Muscle layer of duodenum (tissue), 2 donors: ENCODE data around the gene IQCE.
"Not testable (repeated sequence)": the region's sequence is repeated elsewhere in the genome, so short reads cannot be mapped to it uniquely, and the experiment has no call there.

Experiments
- H3K27ac ChIP-seq: one replicate; pipeline ENCODE4 v1.7.0; 2013; ENCODE audit warnings: mild to moderate bottlenecking, low read length
- H3K27me3 ChIP-seq: one replicate; pipeline ENCODE4 v1.7.0; 2013; ENCODE audit warnings: low read depth, mild to moderate bottlenecking, control low read depth, low read length
- H3K36me3 ChIP-seq, 2 donors: one replicate each; pipeline ENCODE4 v1.7.0; 2013; ENCODE audit warnings: low read length in 2 of 2, control low read depth in 1 of 2, mild to moderate bottlenecking in 1 of 2; ENCODE audit not compliant: insufficient read depth in 2 of 2, control insufficient read depth in 1 of 2
- H3K4me1 ChIP-seq, 2 donors: one replicate each; pipeline ENCODE4 v1.7.0; 2013; ENCODE audit warnings: low read length in 2 of 2, mild to moderate bottlenecking in 2 of 2, control low read depth in 1 of 2, moderate library complexity in 1 of 2; ENCODE audit not compliant: insufficient read depth in 2 of 2, control insufficient read depth in 1 of 2
- H3K4me3 ChIP-seq, 2 donors: one replicate each; pipeline ENCODE4 v1.7.0; 2013; ENCODE audit warnings: low read length in 2 of 2, low read depth in 1 of 2, mild to moderate bottlenecking in 1 of 2
- H3K9me3 ChIP-seq, 2 donors: one replicate each; pipeline ENCODE4 v1.7.0; 2013; ENCODE audit warnings: low read length in 2 of 2, control low read depth in 1 of 2, mild to moderate bottlenecking in 1 of 2; ENCODE audit not compliant: control insufficient read depth in 1 of 2
- donor health status: healthy.

IQCE gene

DNA sequence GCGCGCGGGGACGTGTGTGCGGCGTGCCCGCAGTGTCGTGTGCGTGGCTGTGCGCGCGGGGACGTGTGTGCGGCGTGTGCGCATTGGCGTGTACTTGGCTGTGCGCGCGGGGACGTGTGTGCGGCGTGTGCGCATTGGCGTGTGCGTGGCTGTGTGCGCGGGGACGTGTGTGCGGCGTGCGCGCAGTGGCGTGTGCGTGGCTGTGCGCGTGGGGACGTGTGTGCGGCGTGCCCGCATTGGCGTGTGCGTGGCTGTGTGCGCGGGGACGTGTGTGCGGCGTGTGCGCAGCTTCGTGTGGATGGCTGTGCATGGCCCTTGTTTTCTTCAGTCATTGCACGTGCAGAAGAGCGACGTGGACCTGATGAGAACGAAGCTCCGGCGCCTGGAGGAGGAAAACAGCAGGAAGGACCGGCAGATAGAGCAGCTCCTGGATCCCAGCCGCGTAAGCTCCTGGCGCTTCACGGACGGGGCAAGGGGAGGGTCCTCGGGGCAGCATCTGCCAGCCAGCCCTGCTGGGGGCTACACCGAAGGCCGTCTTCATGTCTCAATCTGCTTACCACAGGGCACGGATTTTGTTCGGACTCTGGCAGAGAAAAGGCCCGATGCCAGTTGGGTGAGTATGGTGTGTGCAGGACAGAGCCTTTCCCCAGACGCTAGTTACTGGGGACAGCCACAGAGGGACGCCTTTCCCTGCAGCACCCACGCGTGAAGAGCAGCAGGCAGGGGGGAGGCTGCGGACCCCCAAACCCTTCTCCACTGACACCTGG lies 19.3 kb downstream of the IQCE start:
- Histone ChIP-seq H3K4me3 (no peak overlapping the region), H3K27me3 (no peaks in the 10 kb centered on the region), H3K36me3 (peaks cover 19 to 37% of the 10 kb centered on the region in 2 donors), H3K27ac (no peak overlapping the region), H3K9me3 (no peaks in the 10 kb centered on the region), H3K4me1 (no peaks in the 10 kb centered on the region)

DNA sequence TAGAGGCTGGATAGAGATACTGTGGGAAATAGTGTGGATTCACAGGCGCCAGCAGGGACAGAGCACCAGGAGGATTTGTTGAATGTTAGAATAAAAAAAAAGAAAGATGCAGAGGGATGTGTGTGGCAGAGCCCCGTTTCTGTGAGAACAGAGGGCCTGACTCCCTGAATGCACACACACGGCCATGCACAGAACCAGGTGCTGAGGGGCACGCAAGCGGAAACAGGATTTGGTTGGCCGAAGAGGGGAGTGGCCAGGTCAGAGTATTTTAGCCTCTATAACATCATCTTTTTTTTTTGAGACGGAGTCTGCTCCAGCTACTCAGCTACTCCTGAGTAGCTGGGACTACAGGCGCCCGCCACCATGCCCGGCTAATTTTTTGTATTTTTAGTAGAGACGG lies 21.9 kb downstream of the IQCE start:
- Histone ChIP-seq H3K9me3 (no peaks in the 10 kb centered on the region), H3K27ac (no peak overlapping the region), H3K27me3 (no peaks in the 10 kb centered on the region), H3K36me3 (peaks cover 13 to 28% of the 10 kb centered on the region in 2 donors), H3K4me1 (no peaks in the 10 kb centered on the region), H3K4me3 (no peak overlapping the region)

DNA sequence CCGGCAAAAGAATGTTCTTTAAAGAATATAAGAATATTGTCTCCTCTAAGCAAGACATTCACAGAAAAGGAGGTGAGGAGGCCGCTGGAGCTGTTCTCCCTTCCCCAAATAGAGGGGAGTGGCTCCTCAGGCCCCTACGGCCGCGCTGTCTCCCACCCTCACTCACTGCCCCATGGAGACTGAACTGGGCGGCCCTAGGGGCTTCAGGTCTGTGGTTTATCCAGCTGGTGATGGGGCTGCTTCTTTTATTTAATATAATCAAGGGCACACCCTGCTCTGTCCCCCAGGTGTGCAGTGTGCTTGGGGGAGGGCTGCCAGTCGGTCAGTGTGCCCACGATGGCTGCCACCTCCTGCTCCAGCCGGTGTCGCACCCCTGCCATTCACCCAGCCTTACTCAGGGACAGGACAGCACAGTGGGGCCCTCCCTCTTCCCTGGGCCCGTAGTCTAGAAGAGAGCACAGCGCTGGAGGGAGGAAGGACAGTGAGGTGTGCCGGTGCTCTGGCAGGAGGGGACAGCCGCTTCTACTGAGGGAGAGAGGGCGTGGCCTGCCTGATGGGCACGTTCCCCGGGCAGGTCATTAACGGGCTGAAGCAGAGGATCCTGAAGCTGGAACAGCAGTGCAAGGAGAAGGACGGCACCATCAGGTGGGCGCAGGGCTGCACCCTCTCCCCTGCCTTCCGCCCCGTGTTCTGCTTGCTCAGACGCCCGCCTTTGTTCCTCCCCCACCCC lies 23.4 kb downstream of the IQCE start:
- Histone ChIP-seq H3K27ac (no peak overlapping the region), H3K4me3 (no peak overlapping the region), H3K27me3 (no peaks in the 10 kb centered on the region), H3K4me1 (no peaks in the 10 kb centered on the region), H3K9me3 (no peaks in the 10 kb centered on the region), H3K36me3 (peaks cover 20 to 38% of the 10 kb centered on the region in 2 donors)

DNA sequence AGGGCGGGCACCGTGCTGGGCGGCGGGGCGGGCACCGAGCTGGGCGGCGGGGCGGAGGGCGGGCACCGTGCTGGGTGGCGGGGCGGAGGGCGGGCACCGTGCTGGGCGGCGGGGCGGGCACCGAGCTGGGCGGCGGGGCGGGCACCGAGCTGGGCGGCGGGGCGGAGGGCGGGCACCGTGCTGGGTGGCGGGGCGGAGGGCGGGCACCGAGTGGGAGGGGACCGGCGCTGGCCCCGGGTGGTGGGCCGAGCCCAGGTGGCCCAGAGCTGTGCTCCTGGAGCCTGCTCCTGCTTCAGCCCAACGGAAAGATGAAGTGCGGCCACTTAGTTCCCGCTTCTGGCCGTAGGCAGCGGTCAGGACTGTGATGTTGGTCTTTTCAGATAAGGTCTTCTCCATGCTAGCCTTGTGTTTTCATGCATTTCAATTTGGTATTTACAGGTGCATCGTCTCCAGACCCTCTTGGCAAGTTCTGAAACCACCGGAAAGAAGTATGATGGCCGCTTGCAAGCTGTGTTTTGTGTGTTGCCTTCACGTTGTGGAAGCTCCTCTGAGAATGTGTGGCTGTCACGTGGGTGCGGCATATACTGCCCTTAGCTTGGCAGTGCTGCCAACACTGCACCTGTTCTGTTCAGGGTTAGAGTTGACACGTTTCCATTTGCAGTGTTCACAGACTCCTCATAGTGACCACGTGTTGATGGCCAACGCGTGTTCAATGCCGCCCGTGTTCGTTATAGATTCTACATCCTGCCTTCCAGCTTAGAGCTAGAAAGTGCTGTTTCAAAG lies 25.2 kb downstream of the IQCE start:
- no peaks in the 10 kb centered on the region for H3K27me3 ChIP-seq
- no peak overlapping the region for H3K4me3 ChIP-seq
- peaks cover 20 to 46% of the 10 kb centered on the region in 2 donors for H3K36me3 ChIP-seq
- no peaks in the 10 kb centered on the region for H3K9me3 ChIP-seq
- H3K4me1 ChIP-seq = no peaks in the 10 kb centered on the region
- no peak overlapping the region for H3K27ac ChIP-seq

DNA sequence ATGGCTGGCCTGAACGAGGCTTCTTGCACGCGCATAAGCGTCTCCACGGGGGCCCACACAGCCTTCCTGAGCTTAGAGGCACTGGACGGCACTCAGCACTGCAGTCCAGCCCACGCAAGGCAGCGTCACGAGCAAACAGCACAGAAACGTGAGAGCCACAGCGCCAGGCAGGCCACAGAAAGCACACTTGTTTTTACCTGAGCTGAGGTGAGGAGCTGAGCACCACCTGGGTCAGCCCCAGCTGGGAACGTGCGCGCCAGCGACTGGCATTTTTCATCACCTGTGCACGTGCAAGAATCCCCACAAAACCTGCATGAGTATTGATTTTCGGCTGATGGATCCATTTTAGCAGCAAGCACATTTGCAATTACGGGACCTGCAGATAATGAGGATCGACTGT lies 26.7 kb downstream of the IQCE start:
- peaks cover 20 to 51% of the 10 kb centered on the region in 2 donors for H3K36me3 ChIP-seq
- no peak overlapping the region for H3K27ac ChIP-seq
- H3K4me1 ChIP-seq = no peaks in the 10 kb centered on the region
- H3K9me3 ChIP-seq = no peaks in the 10 kb centered on the region
- H3K27me3 ChIP-seq = no peaks in the 10 kb centered on the region
- no peak overlapping the region for H3K4me3 ChIP-seq

DNA sequence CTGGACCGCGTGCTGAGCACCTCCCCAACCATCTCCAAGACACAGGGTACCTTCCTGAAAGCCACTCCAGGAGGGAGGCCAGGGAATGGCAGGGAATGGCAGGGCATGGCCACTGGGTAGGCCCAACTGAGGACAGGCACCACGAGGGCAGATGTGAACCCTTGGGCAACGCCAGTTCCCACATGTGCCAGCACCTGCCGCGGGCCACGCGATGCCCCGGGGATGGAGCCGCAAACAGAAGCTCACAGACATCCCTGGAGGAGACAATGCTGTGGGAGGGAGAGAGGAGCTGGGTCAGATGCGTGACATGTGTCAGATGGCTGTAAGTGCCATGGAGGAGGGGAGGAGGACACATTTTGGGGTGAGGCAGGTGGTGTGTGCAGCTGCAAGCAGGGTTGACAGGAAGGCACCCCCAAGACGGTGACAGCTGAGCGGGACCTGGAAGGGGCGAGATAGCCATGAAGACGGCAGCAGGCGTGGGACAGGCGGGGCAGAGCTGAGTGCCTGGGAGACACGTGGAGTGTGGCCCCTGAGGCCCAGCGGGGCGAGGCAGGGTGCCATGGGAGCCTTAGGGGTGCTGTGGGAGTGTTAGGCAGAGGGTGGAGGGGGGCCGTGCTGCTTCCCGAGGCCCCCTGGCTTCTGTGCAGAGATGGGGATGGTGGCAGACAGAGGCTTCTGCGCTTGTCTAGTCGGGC lies 27.7 kb downstream of the IQCE start:
- H3K27ac ChIP-seq = no peak overlapping the region
- H3K27me3 ChIP-seq = no peaks in the 10 kb centered on the region
- H3K9me3 ChIP-seq = no peaks in the 10 kb centered on the region
- no peak overlapping the region for H3K4me3 ChIP-seq
- no peaks in the 10 kb centered on the region for H3K4me1 ChIP-seq
- peaks cover 20 to 61% of the 10 kb centered on the region in 2 donors for H3K36me3 ChIP-seq

DNA sequence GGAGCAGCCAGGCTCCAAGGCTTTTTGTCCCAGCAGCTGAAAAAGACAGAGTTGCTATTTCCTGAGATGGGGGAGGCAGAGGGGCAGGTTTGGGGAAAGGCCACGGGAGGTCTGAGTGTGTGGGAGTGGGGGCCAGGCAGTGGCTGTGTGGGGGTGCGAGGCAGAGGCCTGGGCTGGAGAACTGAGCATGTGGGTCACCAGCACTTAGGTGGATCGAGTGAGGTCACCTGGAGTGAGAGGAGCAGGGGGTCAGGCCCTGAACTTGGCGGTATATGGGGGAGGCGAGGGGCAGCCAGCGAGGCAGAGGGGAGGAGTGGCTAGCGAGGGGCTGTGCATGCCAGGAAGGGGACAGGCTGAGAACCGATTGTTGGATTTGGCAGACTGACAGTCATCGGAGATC lies 28.4 kb downstream of the IQCE start:
- peaks cover 20 to 64% of the 10 kb centered on the region in 2 donors for H3K36me3 ChIP-seq
- H3K9me3 ChIP-seq = no peaks in the 10 kb centered on the region
- no peaks in the 10 kb centered on the region for H3K4me1 ChIP-seq
- no peak overlapping the region for H3K27ac ChIP-seq
- no peaks in the 10 kb centered on the region for H3K27me3 ChIP-seq
- no peak overlapping the region for H3K4me3 ChIP-seq

DNA sequence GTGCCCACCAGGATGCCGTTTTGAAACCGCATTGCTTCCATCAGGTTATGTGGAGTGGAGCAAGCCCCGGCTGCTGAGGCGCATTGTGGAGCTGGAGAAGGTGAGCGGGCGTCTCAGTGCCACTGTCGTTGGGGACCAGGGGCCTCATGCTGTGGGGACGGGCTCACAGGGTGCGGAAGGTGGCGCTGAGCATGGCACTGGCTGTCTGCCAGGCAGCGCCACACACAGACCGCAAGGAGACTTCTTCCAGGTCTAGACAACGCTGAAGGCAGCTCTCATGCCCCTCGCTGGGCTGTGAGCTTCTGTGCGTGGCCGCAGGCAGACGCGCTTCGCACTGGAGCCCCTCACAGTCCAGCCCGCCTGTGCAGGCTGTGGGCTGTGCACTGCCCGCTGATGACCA lies 29.0 kb downstream of the IQCE start:
- Histone ChIP-seq H3K27me3 (no peaks in the 10 kb centered on the region), H3K36me3 (peaks cover 20 to 71% of the 10 kb centered on the region in 2 donors), H3K9me3 (no peaks in the 10 kb centered on the region)

DNA sequence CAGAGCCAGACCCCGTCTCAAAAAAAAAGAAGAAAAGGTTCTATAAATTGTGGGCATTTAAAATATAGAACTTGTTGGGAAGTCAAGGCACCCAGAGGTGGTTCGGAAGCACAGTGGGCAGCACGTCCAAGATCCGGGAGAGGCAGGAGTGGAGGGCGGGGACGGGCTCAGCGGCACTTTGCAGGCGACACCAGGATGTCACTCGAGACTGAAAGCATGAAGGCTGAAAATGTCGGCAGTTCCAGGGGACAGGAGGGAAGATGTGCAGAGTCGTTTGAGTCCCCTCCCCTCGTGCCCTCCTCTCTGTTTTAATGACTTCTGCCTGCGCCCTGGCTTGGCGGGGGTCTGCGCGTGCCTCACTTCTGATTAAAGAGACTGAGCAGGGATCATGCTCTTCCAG lies 30.6 kb downstream of the IQCE start:
- H3K4me3 ChIP-seq = no peak overlapping the region
- H3K9me3 ChIP-seq = no peaks in the 10 kb centered on the region
- H3K4me1 ChIP-seq = no peaks in the 10 kb centered on the region
- no peak overlapping the region for H3K27ac ChIP-seq
- H3K27me3 ChIP-seq = no peaks in the 10 kb centered on the region
- peaks cover 13 to 78% of the 10 kb centered on the region in 2 donors for H3K36me3 ChIP-seq

More for the DNA sequence above, 29.0 kb downstream of the IQCE start:
- Histone ChIP-seq H3K4me1 (no peaks in the 10 kb centered on the region), H3K4me3 (no peak overlapping the region), H3K27ac (no peak overlapping the region)

DNA sequence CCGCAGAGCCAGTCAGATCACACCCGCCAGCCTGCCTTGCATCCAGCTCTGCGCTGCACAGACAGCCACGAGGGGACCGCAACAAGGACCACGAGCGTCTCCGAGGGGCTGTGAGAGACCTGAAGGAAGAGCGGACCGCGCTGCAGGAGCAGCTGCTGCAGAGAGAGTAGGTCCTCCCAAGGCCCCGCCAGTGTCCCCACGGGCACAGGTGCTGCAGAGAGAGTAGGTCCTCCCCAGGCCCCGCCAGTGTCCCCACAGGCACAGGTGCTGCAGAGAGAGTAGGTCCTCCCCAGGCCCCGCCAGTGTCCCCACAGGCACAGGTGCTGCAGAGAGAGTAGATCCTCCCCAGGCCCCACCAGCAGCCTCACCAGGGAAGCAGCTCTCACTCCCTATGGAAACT lies 31.2 kb downstream of the IQCE start:
- H3K36me3 ChIP-seq = peaks cover 10 to 79% of the 10 kb centered on the region in 2 donors
- not testable (repeated sequence) for H3K27ac ChIP-seq

More for the DNA sequence above, 31.2 kb downstream of the IQCE start:
- H3K4me1 ChIP-seq, H3K9me3 ChIP-seq, H3K27me3 ChIP-seq, H3K4me3 ChIP-seq: not testable (repeated sequence)
